ENCODE results near the gene PCBP3. TPM values are rescaled to one million over a fixed set of nuclear protein-coding genes. Genes with fewer than 3 reads are reported as not detected.

Gene PCBP3
- total RNA-seq, 2 experiments from 2014 or later = 3.4 to 3.8 TPM

GRCh38 chr21:45826676-45827301 is 183.3 kb downstream of the PCBP3 start:
- no peaks in the 10 kb centered on the region for H3K27me3 ChIP-seq (ENCODE audit: control insufficient read depth in 1 of 2, insufficient read depth in 2 of 2, low read length in 2 of 2)
- Mint-ChIP-seq H3K36me3 (ENCODE audit: low read depth) (no peaks in the 10 kb centered on the region), H3K4me3 (no peak overlapping the region), H3K4me1 (ENCODE audit: low read depth) (peaks cover 12% of the 10 kb centered on the region), H3K27ac (peak overlapping the region; percentile 79), H3K27me3 (no peaks in the 10 kb centered on the region), H3K9me3 (no peaks in the 10 kb centered on the region)
- no peak for TF ChIP-seq CTCF (IDR thresholded peaks at IDR 0.05)
- DNase-seq (peak in 1 of 14 experiments; percentile 9), ATAC-seq (ENCODE audit: poor library complexity) (no peak)
- H3K4me3 ChIP-seq (ENCODE audit: low read length) = no peak overlapping the region
- H3K27ac ChIP-seq (ENCODE audit: low read depth in 1 of 2, low read length in 2 of 2) = no peak overlapping the region
- CTCF ChIA-PET = no interaction called here
- H3K36me3 ChIP-seq (ENCODE audit: insufficient read depth, low read length) = no peaks in the 10 kb centered on the region
- intact Hi-C loops (cut with DNase I, micrococcal nuclease) = no loop called here
- H3K9me3 ChIP-seq (ENCODE audit: control insufficient read depth in 1 of 2, insufficient read depth in 1 of 2, low read length in 2 of 2) = no peaks in the 10 kb centered on the region
- peaks cover 17% of the 10 kb centered on the region for H3K4me1 ChIP-seq (ENCODE audit: insufficient read depth, low read length)
- POLR2A ChIA-PET = no interaction called here

GRCh38 chr21:45827302-45827692 is 183.8 kb downstream of the PCBP3 start:
- Histone ChIP-seq H3K9me3 (ENCODE audit: control insufficient read depth in 1 of 2, insufficient read depth in 1 of 2, low read length in 2 of 2) (no peaks in the 10 kb centered on the region), H3K27ac (ENCODE audit: low read depth in 1 of 2, low read length in 2 of 2) (no peak overlapping the region), H3K36me3 (ENCODE audit: insufficient read depth, low read length) (no peaks in the 10 kb centered on the region), H3K27me3 (ENCODE audit: control insufficient read depth in 1 of 2, insufficient read depth in 2 of 2, low read length in 2 of 2) (no peaks in the 10 kb centered on the region), H3K4me3 (ENCODE audit: low read length) (no peak overlapping the region), H3K4me1 (ENCODE audit: insufficient read depth, low read length) (peaks cover 17% of the 10 kb centered on the region)
- ATAC-seq (ENCODE audit: poor library complexity) (peak; percentile 87), DNase-seq (peak in 2 of 14 experiments; percentile 11 to 23)
- no peaks in the 10 kb centered on the region for H3K27me3 Mint-ChIP-seq
- ChIA-PET CTCF (no interaction called here), POLR2A (no interaction called here)
- TF ChIP-seq CTCF (IDR thresholded peaks at IDR 0.05) = no peak
- peak overlapping the region; percentile 79 for H3K27ac Mint-ChIP-seq
- H3K36me3 Mint-ChIP-seq (ENCODE audit: low read depth) = no peaks in the 10 kb centered on the region
- H3K9me3 Mint-ChIP-seq = no peaks in the 10 kb centered on the region
- intact Hi-C loops (cut with DNase I, micrococcal nuclease) = no loop called here
- H3K4me3 Mint-ChIP-seq = peak overlapping the region; percentile 58
- H3K4me1 Mint-ChIP-seq (ENCODE audit: low read depth) = peaks cover 12% of the 10 kb centered on the region

- TF ChIP-seq CTCF (IDR thresholded peaks at IDR 0.05) = no peak
- no peak overlapping the region for H3K4me3 Mint-ChIP-seq
- Histone ChIP-seq H3K27ac (ENCODE audit: low read depth in 1 of 2, low read length in 2 of 2) (no peak overlapping the region), H3K4me1 (ENCODE audit: insufficient read depth, low read length) (peaks cover 17% of the 10 kb centered on the region), H3K4me3 (ENCODE audit: low read length) (no peak overlapping the region), H3K36me3 (ENCODE audit: insufficient read depth, low read length) (no peaks in the 10 kb centered on the region), H3K9me3 (ENCODE audit: control insufficient read depth in 1 of 2, insufficient read depth in 1 of 2, low read length in 2 of 2) (no peaks in the 10 kb centered on the region), H3K27me3 (ENCODE audit: control insufficient read depth in 1 of 2, insufficient read depth in 2 of 2, low read length in 2 of 2) (no peaks in the 10 kb centered on the region)
- no peaks in the 10 kb centered on the region for H3K36me3 Mint-ChIP-seq (ENCODE audit: low read depth)
- ChIA-PET POLR2A (no interaction called here), CTCF (no interaction called here)
- intact Hi-C loops (cut with DNase I, micrococcal nuclease) = no loop called here
- ATAC-seq (ENCODE audit: poor library complexity) = no peak
- H3K27me3 Mint-ChIP-seq = no peaks in the 10 kb centered on the region
- DNase-seq = peak in 1 of 14 experiments; percentile 11
- H3K9me3 Mint-ChIP-seq = no peaks in the 10 kb centered on the region
- peak overlapping the region; percentile 79 for H3K27ac Mint-ChIP-seq
- peaks cover 12% of the 10 kb centered on the region for H3K4me1 Mint-ChIP-seq (ENCODE audit: low read depth)
These were observed 184.5 kb downstream of the PCBP3 start for GRCh38 chr21:45827881-45828579.

Measured in CD4-positive, alpha-beta T cell (primary cell).